HL-60 (cell line): ENCODE results near the gene TMEM117.

Source experiments
- CTCF ChIP-seq: IDR thresholded peaks from one replicate; pipeline ENCODE4 v1.5.1; 2011; ENCODE audit warnings: low read length, control low read depth, inconsistent platforms; ENCODE audit not compliant: insufficient read depth
- GABPA ChIP-seq: IDR thresholded peaks from 2 replicates; pipeline ENCODE4 v1.6.1; 2012; ENCODE audit warnings: low read depth
- REST ChIP-seq: IDR thresholded peaks from 2 replicates; pipeline ENCODE4 v1.6.1; 2012; ENCODE audit warnings: low read depth; ENCODE audit not compliant: insufficient replicate concordance

- TF ChIP-seq GABPA (no peak), CTCF (no peak), REST (no peak)
Observed at GRCh38 chr12:43945983-43946382, 110.1 kb downstream of the TMEM117 start.
